ENCODE measurements around the gene ZRANB3. TPM values are rescaled to one million over a fixed set of nuclear protein-coding genes. Genes with fewer than 3 reads are reported as not detected.

ZRANB3 gene
- total RNA-seq, 3 donors from 2014 or later: 4.9 to 7.3 (median 5.0) TPM

DNA sequence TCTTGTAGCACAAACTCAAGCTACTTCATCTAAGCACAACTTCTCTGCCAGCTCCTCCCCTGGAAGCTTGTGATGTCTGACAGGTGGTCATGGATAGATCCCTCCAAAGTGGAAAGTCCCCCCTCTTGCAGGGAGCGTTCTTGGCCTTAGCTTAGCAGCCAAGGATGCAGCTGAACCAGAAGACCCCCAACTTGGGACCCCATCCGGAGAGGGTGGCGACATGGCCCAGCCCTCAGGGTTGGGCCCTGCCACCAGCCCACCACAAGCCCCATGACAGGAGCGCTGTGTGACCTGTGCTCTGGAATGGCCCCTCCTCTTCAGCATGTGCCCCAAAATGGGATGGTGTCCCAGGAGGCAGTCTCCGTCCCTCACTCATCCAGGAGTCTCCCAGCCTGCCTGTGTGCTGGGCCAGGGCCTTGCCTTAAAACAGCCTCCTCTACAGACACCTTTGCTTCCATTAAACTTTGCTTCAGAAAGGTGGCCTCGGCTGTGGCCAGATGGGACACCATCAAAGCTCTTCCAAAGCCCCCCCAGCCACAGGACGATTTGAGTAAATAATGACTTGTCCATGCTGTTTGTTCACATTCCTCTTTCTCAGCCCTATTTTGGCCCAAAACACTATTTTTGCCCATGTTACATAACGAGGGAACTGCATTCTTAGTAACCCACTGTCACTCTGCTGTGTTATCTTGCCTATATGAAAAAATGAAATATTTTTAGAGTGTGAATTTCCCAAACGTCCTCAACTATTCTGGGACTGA is 356.8 kb downstream of the ZRANB3 start:
- TF ChIP-seq CTCF (IDR thresholded peaks at IDR 0.05): no peak
- intact Hi-C loops (cut with DNase I, micrococcal nuclease): no loop called here
- ATAC-seq: peak; percentile 24
- no peak overlapping the region for H3K4me3 ChIP-seq
- DNase-seq: no peak
- H3K4me1 ChIP-seq (ENCODE audit: low read depth): no peaks in the 10 kb centered on the region
- H3K9me3 ChIP-seq: peaks cover 3% of the 10 kb centered on the region
- H3K36me3 ChIP-seq (ENCODE audit: low read depth): no peaks in the 10 kb centered on the region

DNA sequence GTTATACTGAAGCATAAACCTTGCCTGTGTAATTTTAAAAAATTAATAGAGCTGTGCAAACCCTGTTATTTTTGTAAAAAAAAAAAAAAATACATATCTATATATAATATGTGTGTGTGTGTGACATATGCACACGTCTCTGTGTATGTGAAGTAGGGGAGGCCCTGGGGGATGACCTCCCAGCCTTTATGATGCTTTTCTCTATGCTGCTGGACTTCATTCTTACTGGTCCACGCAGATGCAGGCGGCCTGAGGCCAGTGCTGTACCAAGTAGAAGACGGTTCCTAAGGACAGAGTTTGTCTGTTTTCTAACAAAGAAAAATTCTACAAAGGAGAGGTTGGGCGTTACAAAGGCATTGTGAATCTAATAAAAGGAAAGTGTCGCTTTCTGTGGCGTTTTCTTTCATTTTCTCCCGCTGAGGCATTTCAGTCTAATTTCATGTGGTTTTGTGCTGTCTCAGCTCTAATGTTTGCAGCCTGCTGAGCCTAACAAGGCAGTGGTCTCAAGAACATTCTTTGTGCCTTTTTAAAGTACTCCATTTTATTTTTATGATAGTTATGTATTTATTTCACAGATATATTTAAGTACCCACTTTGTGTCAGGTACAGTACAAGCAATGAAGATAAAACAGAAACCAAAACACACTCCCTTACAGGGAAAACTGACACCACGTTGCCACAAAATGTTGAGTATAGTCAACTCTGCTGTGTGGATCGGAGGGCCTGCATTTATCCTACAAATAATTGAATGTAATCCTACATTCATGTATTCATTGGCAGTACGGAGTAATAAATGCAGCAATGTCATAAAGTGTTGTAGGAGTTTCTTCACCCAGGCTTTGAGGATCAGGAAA is 360.9 kb downstream of the ZRANB3 start:
- H3K9me3 ChIP-seq: no peaks in the 10 kb centered on the region
- intact Hi-C loops (cut with DNase I, micrococcal nuclease): no loop called here
- ATAC-seq: no peak
- no peak for DNase-seq
- no peak for TF ChIP-seq CTCF (IDR thresholded peaks at IDR 0.05)
- H3K4me3 ChIP-seq: no peak overlapping the region
- H3K36me3 ChIP-seq (ENCODE audit: low read depth): peaks cover 4% of the 10 kb centered on the region
- H3K4me1 ChIP-seq (ENCODE audit: low read depth): no peaks in the 10 kb centered on the region

- no peak overlapping the region for H3K4me3 ChIP-seq
- intact Hi-C loops (cut with DNase I, micrococcal nuclease): no loop called here
- H3K4me1 ChIP-seq (ENCODE audit: low read depth): no peaks in the 10 kb centered on the region
- ATAC-seq (peak; percentile 85), DNase-seq (peak in 2 of 3 donors; percentile 24 to 37)
- H3K9me3 ChIP-seq: no peaks in the 10 kb centered on the region
- TF ChIP-seq CTCF (IDR thresholded peaks at IDR 0.05): no peak
- H3K36me3 ChIP-seq (ENCODE audit: low read depth): peaks cover 4% of the 10 kb centered on the region
Observed at GRCh38 chr2:135168204-135168856, 362.7 kb downstream of the ZRANB3 start.

DNA sequence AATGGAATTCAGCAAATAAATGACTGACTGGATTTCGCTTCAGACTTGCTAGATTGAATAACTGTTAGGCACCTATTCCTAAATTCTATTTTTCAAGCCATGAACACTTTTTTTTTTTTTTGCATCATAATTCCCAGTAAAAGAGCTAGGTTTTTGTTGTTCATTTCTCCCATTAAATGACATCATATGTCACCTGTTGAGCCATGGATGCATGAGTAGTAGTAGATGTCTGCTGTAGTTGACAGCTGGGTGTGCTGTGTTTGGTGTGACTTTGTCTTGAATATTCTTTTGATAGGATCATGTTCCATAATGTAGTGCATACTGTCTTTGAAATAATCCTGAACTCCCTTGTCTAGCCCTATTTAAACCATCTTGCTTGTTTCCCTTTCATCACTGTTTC is 363.7 kb downstream of the ZRANB3 start:
- H3K36me3 ChIP-seq (ENCODE audit: low read depth): peaks cover 4% of the 10 kb centered on the region
- no peak overlapping the region for H3K4me3 ChIP-seq
- DNase-seq: no peak
- no peaks in the 10 kb centered on the region for H3K9me3 ChIP-seq
- intact Hi-C loops (cut with DNase I, micrococcal nuclease): no loop called here
- no peak for ATAC-seq
- no peaks in the 10 kb centered on the region for H3K4me1 ChIP-seq (ENCODE audit: low read depth)
- TF ChIP-seq CTCF (IDR thresholded peaks at IDR 0.05): no peak

GRCh38 chr2:135164431-135164830 is 366.6 kb downstream of the ZRANB3 start:
- ATAC-seq: no peak

More at GRCh38 chr2:135164431-135164830, 366.6 kb downstream of the ZRANB3 start:
- no peak for TF ChIP-seq CTCF (IDR thresholded peaks at IDR 0.05)
- Histone ChIP-seq H3K9me3 (no peaks in the 10 kb centered on the region), H3K4me3 (no peak overlapping the region), H3K4me1 (ENCODE audit: low read depth) (no peaks in the 10 kb centered on the region), H3K36me3 (ENCODE audit: low read depth) (peaks cover 4% of the 10 kb centered on the region)
- intact Hi-C loops (cut with DNase I, micrococcal nuclease): no loop called here
- DNase-seq: no peak

Measured in mucosa of descending colon (tissue), 3 donors.